ENCODE measurements around the gene MAP2K1. TPM values are rescaled to one million over a fixed set of nuclear protein-coding genes. Genes with fewer than 3 reads are reported as not detected.
A peak's percentile ranks its signal among the peaks of the same experiment; 100 is the strongest.

MAP2K1 gene
- total and polyA plus RNA-seq, 9 of the 15 experiments (the other 6 are each of a cell fraction or from before 2014, with no cell fraction given): 7.5 to 58.3 (median 30.0) TPM

DNA sequence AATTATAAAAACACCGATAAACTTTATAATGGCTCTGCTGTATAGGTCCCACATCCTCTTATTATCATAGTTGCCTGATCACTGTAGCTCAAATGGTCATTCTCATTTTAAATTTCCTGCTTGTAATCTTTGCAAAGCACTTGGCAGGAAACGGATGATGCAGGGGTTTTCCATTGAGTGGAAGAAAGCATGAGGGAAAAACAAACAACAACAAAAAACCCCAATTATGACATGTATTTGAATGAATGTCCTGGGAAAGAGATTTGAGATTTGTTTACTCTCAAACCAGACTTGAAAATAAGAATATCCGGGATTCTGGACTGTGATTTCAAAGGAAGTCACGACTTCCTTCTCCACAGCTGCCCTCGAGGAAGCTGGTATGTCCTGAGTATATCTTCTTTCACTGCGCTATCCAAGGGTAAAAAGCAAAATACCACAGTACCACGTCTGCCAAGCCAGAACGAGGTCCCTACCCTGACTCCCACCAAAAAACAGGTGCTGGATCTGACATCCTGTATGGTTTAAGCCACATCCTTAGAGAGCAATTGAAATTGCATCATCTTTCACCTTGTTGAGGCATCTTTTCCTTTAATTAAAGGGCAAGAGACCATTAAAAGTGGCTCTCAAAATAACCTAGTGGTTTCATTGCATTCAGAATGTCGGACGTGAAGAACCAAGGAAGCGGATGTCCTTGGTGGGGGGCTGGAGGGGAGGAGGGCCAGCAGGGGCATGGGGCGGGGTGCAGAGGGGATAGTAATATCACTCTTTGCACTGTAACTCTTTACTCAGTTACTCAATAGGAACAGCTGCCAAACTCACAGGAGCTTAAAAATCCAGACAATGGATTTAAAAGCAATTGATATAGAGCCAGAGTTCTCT is 16.7 kb upstream of the MAP2K1 start (continued):
- TF ChIP-seq, protein P1, sequence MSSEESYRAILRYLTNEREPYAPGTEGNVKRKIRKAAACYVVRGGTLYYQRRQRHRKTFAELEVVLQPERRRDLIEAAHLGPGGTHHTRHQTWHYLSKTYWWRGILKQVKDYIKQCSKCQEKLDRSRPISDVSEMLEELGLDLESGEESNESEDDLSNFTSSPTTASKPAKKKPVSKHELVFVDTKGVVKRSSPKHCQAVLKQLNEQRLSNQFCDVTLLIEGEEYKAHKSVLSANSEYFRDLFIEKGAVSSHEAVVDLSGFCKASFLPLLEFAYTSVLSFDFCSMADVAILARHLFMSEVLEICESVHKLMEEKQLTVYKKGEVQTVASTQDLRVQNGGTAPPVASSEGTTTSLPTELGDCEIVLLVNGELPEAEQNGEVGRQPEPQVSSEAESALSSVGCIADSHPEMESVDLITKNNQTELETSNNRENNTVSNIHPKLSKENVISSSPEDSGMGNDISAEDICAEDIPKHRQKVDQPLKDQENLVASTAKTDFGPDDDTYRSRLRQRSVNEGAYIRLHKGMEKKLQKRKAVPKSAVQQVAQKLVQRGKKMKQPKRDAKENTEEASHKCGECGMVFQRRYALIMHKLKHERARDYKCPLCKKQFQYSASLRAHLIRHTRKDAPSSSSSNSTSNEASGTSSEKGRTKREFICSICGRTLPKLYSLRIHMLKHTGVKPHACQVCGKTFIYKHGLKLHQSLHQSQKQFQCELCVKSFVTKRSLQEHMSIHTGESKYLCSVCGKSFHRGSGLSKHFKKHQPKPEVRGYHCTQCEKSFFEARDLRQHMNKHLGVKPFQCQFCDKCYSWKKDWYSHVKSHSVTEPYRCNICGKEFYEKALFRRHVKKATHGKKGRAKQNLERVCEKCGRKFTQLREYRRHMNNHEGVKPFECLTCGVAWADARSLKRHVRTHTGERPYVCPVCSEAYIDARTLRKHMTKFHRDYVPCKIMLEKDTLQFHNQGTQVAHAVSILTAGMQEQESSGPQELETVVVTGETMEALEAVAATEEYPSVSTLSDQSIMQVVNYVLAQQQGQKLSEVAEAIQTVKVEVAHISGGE (CRISPR knock-in tag; IDR thresholded peaks at IDR 0.05): no peak
- TF ChIP-seq ATF4 (CRISPR knock-in tag; IDR thresholded peaks at IDR 0.05) (peak; percentile 98), FOS (IDR thresholded peaks at IDR 0.05; ENCODE audit: extremely low read depth, insufficient read length) (no peak), SAFB2 (IDR thresholded peaks at IDR 0.05; ENCODE audit: borderline replicate concordance, low read depth, low read length, severe bottlenecking) (no peak), PTTG1 (tag; IDR thresholded peaks at IDR 0.05; ENCODE audit: low read depth) (no peak), ZC3H11A (IDR thresholded peaks at IDR 0.05; ENCODE audit: low read depth, low read length) (no peak), ZNF3 (CRISPR knock-in tag; IDR thresholded peaks at IDR 0.05) (no peak), BCOR (IDR thresholded peaks at IDR 0.05) (no peak), FOXO4 (CRISPR knock-in tag; IDR thresholded peaks at IDR 0.05) (no peak), KLF1 (tag; IDR thresholded peaks at IDR 0.05) (no peak), FOSL1 (tag; conservative IDR thresholded peaks at IDR 0.05) (peak; percentile 27; the same call in 1 of the 2 replicates), RFX7 (CRISPR knock-in tag; IDR thresholded peaks at IDR 0.05) (no peak), ZNF780A (CRISPR knock-in tag; IDR thresholded peaks at IDR 0.05) (no peak)
- TF ChIP-seq, protein P2, sequence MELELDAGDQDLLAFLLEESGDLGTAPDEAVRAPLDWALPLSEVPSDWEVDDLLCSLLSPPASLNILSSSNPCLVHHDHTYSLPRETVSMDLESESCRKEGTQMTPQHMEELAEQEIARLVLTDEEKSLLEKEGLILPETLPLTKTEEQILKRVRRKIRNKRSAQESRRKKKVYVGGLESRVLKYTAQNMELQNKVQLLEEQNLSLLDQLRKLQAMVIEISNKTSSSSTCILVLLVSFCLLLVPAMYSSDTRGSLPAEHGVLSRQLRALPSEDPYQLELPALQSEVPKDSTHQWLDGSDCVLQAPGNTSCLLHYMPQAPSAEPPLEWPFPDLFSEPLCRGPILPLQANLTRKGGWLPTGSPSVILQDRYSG (tag; conservative IDR thresholded peaks at IDR 0.05; ENCODE audit: low read depth): no peak
- TF ChIP-seq, protein P3, sequence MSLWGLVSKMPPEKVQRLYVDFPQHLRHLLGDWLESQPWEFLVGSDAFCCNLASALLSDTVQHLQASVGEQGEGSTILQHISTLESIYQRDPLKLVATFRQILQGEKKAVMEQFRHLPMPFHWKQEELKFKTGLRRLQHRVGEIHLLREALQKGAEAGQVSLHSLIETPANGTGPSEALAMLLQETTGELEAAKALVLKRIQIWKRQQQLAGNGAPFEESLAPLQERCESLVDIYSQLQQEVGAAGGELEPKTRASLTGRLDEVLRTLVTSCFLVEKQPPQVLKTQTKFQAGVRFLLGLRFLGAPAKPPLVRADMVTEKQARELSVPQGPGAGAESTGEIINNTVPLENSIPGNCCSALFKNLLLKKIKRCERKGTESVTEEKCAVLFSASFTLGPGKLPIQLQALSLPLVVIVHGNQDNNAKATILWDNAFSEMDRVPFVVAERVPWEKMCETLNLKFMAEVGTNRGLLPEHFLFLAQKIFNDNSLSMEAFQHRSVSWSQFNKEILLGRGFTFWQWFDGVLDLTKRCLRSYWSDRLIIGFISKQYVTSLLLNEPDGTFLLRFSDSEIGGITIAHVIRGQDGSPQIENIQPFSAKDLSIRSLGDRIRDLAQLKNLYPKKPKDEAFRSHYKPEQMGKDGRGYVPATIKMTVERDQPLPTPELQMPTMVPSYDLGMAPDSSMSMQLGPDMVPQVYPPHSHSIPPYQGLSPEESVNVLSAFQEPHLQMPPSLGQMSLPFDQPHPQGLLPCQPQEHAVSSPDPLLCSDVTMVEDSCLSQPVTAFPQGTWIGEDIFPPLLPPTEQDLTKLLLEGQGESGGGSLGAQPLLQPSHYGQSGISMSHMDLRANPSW (CRISPR knock-in tag; IDR thresholded peaks at IDR 0.05): no peak
- TF ChIP-seq, protein P4, sequence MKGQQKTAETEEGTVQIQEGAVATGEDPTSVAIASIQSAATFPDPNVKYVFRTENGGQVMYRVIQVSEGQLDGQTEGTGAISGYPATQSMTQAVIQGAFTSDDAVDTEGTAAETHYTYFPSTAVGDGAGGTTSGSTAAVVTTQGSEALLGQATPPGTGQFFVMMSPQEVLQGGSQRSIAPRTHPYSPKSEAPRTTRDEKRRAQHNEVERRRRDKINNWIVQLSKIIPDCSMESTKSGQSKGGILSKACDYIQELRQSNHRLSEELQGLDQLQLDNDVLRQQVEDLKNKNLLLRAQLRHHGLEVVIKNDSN (CRISPR knock-in tag; IDR thresholded peaks at IDR 0.05): no peak
